Cardiac muscle cell (in vitro differentiated cells and primary cell): ENCODE data around the gene TMED8. TPM values are rescaled to one million over a fixed set of nuclear protein-coding genes. Genes with fewer than 3 reads are reported as not detected.
A peak's percentile ranks its signal among the peaks of the same experiment; 100 is the strongest.
"Not testable (repeated sequence)": the region's sequence is repeated elsewhere in the genome, so short reads cannot be mapped to it uniquely, and the experiment has no call there.

Experiments used
- DNase-seq, 2 donors: peaks; one replicate each; pipeline versions ENCODE4 v3.0.0 to v3.0.0-alpha.2; 2010 to 2017; ENCODE audit warnings: low read depth in 1 of 2, low spot score in 1 of 2
- H3K27ac ChIP-seq: fragments of 200-600 bp; sonication (generic); 2 replicates; pipeline ENCODE4 v1.5.1; 2016
- H3K27me3 ChIP-seq: fragments of 200-600 bp; sonication (generic); 2 replicates; pipeline ENCODE4 v1.6.0; 2016; ENCODE audit warnings: control low read depth
- H3K36me3 ChIP-seq: fragments of 200-600 bp; sonication (generic); 2 replicates; pipeline ENCODE4 v1.5.1; 2016; ENCODE audit warnings: control low read depth
- H3K4me1 ChIP-seq: fragments of 200-600 bp; sonication (generic); 2 replicates; pipeline ENCODE4 v1.8.1; 2017; ENCODE audit warnings: low read depth, mild to moderate bottlenecking, mixed run types
- H3K4me3 ChIP-seq: fragments of 200-600 bp; sonication (generic); 2 replicates; pipeline ENCODE4 v1.5.1; 2016; ENCODE audit warnings: mild to moderate bottlenecking
- H3K9me3 ChIP-seq: fragments of 200-600 bp; sonication (generic); 2 replicates; pipeline ENCODE4 v1.5.1; 2017; ENCODE audit warnings: low read depth, mild to moderate bottlenecking, control low read depth
- CTCF ChIP-seq: IDR thresholded peaks from 2 replicates; pipeline ENCODE4 v1.5.1; 2012; ENCODE audit warnings: low read depth, mild to moderate bottlenecking, low read length
- polyA plus RNA-seq: library from polyadenylated mRNA; unstranded; fragments of >200 nt; fragmentation: Nextera tagmentation; extraction: Ambion mirVana; gene quantifications from 2 replicates; pipeline ENCODE4 v1.2.1, GENCODE V29; 2016
- total RNA-seq: library from RNA; depleted of rRNA; stranded (reverse); fragments of >200 nt; gene quantifications from 2 replicates; pipeline ENCODE4 v1.2.3, GENCODE V29; 2016

Gene TMED8
- total and polyA plus RNA-seq, 2 experiments from 2014 or later = 3.4 to 8.9 TPM

- no peaks in the 10 kb centered on the region for H3K9me3 ChIP-seq
- no peaks in the 10 kb centered on the region for H3K4me1 ChIP-seq
- peaks cover 18% of the 10 kb centered on the region for H3K36me3 ChIP-seq
- peak in 1 of 2 donors; percentile 51 for DNase-seq
- no peak overlapping the region for H3K4me3 ChIP-seq
- H3K27me3 ChIP-seq = no peaks in the 10 kb centered on the region
- TF ChIP-seq CTCF = no peak
- H3K27ac ChIP-seq = no peak overlapping the region
These were observed 37.5 kb downstream of the TMED8 start for GRCh38 chr14:77339407-77339806.

GRCh38 chr14:77338302-77338701, 38.6 kb downstream of the TMED8 start:
- Histone ChIP-seq H3K4me3 (no peak overlapping the region), H3K4me1 (no peaks in the 10 kb centered on the region), H3K36me3 (peaks cover 18% of the 10 kb centered on the region), H3K27me3 (no peaks in the 10 kb centered on the region), H3K9me3 (no peaks in the 10 kb centered on the region), H3K27ac (no peak overlapping the region)
- no peak for DNase-seq
- TF ChIP-seq CTCF = no peak

- H3K36me3 ChIP-seq = peaks cover 18% of the 10 kb centered on the region
- no peak overlapping the region for H3K27ac ChIP-seq
- H3K27me3 ChIP-seq = no peaks in the 10 kb centered on the region
- no peak for DNase-seq
- TF ChIP-seq CTCF = no peak
- H3K4me1 ChIP-seq = no peaks in the 10 kb centered on the region
- no peaks in the 10 kb centered on the region for H3K9me3 ChIP-seq
- H3K4me3 ChIP-seq = no peak overlapping the region
These were observed 39.0 kb downstream of the TMED8 start for GRCh38 chr14:77337880-77338279.

GRCh38 chr14:77337255-77337654, 39.6 kb downstream of the TMED8 start:
- not testable (repeated sequence) for H3K9me3 ChIP-seq, DNase-seq, H3K27ac ChIP-seq, H3K27me3 ChIP-seq, H3K4me1 ChIP-seq, H3K4me3 ChIP-seq
- H3K36me3 ChIP-seq = peaks cover 18% of the 10 kb centered on the region

- H3K27ac ChIP-seq = no peak overlapping the region
- H3K36me3 ChIP-seq = peaks cover 18% of the 10 kb centered on the region
- no peak overlapping the region for H3K4me3 ChIP-seq
- H3K9me3 ChIP-seq = no peaks in the 10 kb centered on the region
- no peak for DNase-seq
- H3K4me1 ChIP-seq = no peaks in the 10 kb centered on the region
- TF ChIP-seq CTCF = no peak
- no peaks in the 10 kb centered on the region for H3K27me3 ChIP-seq
These were observed 41.3 kb downstream of the TMED8 start for GRCh38 chr14:77335576-77335975.

- TF ChIP-seq CTCF = no peak
- Histone ChIP-seq H3K36me3 (no peaks in the 10 kb centered on the region), H3K27ac (no peak overlapping the region), H3K4me3 (no peak overlapping the region), H3K4me1 (no peaks in the 10 kb centered on the region), H3K27me3 (no peaks in the 10 kb centered on the region), H3K9me3 (no peaks in the 10 kb centered on the region)
- DNase-seq = no peak
These were observed 47.0 kb downstream of the TMED8 start for GRCh38 chr14:77329872-77330271.
